ENCODE measurements around the gene EXOC2. TPM values are rescaled to one million over a fixed set of nuclear protein-coding genes. Genes with fewer than 3 reads are reported as not detected.

Gene EXOC2
- total RNA-seq, 2 donors from 2014 or later, result 28.1 to 35.0 TPM

DNA sequence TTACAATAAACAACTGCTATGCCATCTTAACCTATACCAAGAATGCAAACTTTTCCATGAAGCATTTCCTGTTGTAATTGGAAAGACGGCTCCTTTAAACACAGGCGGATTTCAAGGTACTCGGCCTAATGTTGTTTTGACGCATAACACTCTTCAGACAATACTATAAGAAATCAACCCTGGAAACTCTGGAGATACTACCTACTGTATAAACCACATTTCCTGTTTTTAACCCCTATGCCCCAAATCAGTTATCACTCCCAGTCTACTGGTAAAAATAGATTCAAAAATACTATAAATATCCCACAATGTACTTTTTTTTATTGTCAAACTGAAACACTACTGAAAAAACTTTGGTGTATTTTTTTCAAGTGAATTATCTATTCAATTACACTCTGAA is 183.3 kb downstream of the EXOC2 start:
- 94 to 100% methylated on average over 2 to 4 of the region's 4 CpGs for WGBS, 2 experiments (ENCODE audit: insufficient coverage in 1 of 2, insufficient read length in 1 of 2)

DNA sequence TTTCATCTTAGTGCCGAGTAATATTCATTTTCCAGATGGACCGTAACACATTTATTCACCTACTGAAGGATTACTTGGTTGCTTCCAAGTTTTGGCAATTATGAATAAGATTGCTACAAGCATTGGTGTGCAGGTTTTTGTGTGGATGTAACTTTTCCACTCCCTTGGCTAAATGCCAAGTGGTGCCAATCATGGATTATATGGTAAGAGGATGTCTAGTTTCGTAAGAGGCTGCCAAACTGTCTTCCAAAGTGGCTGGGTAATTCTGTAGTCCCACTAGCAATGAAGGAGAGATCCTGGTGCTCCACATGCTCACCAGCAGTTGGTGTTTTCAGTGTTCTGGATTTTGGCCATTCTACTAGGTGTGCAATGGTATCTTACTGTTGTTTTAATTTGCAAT is 184.3 kb downstream of the EXOC2 start:
- Mint-ChIP-seq H3K9me3 (no peaks in the 10 kb centered on the region), H3K27me3 (ENCODE audit: insufficient read depth) (no peaks in the 10 kb centered on the region), H3K36me3 (ENCODE audit: low read depth) (peaks cover 8% of the 10 kb centered on the region), H3K4me1 (no peaks in the 10 kb centered on the region), H3K27ac (no peak overlapping the region), H3K4me3 (no peak overlapping the region)
- no peak overlapping the region for H3K4me3 ChIP-seq (ENCODE audit: low read length)
- TF ChIP-seq, protein P1, sequence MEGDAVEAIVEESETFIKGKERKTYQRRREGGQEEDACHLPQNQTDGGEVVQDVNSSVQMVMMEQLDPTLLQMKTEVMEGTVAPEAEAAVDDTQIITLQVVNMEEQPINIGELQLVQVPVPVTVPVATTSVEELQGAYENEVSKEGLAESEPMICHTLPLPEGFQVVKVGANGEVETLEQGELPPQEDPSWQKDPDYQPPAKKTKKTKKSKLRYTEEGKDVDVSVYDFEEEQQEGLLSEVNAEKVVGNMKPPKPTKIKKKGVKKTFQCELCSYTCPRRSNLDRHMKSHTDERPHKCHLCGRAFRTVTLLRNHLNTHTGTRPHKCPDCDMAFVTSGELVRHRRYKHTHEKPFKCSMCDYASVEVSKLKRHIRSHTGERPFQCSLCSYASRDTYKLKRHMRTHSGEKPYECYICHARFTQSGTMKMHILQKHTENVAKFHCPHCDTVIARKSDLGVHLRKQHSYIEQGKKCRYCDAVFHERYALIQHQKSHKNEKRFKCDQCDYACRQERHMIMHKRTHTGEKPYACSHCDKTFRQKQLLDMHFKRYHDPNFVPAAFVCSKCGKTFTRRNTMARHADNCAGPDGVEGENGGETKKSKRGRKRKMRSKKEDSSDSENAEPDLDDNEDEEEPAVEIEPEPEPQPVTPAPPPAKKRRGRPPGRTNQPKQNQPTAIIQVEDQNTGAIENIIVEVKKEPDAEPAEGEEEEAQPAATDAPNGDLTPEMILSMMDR (conservative IDR thresholded peaks at IDR 0.05), result no peak
- no peak overlapping the region for H3K9ac ChIP-seq (ENCODE audit: extremely low read depth, low read length, poor library complexity, severe bottlenecking)
- no peaks in the 10 kb centered on the region for H3K4me1 ChIP-seq (ENCODE audit: control insufficient read depth, insufficient read depth, low read length)
- H3K9me3 ChIP-seq (ENCODE audit: control insufficient read depth, low read length), result no peaks in the 10 kb centered on the region
- H3K27me3 ChIP-seq (ENCODE audit: control insufficient read depth, insufficient read depth, low read length, poor library complexity, severe bottlenecking), result no peaks in the 10 kb centered on the region
- no peak overlapping the region for H3K27ac ChIP-seq (ENCODE audit: low read depth, low read length)
- H3K36me3 ChIP-seq (ENCODE audit: control insufficient read depth, insufficient read depth, low read length), result peaks cover 20% of the 10 kb centered on the region
- whole genome bisulfite sequencing, 2 experiments (ENCODE audit: insufficient coverage in 1 of 2, insufficient read length in 1 of 2), result 60 to 99% methylated on average over 1 to 3 of the region's 3 CpGs
- no peak for DNase-seq

More for the DNA sequence above, 183.3 kb downstream of the EXOC2 start:
- Mint-ChIP-seq H3K4me3 (no peak overlapping the region), H3K9me3 (no peaks in the 10 kb centered on the region), H3K27ac (no peak overlapping the region), H3K27me3 (ENCODE audit: insufficient read depth) (no peaks in the 10 kb centered on the region), H3K4me1 (no peaks in the 10 kb centered on the region), H3K36me3 (ENCODE audit: low read depth) (peaks cover 5% of the 10 kb centered on the region)
- H3K27ac ChIP-seq (ENCODE audit: low read depth, low read length), result no peak overlapping the region
- TF ChIP-seq, protein P1 (conservative IDR thresholded peaks at IDR 0.05), result no peak
- H3K36me3 ChIP-seq (ENCODE audit: control insufficient read depth, insufficient read depth, low read length), result peaks cover 17% of the 10 kb centered on the region
- DNase-seq, result no peak
- H3K9ac ChIP-seq (ENCODE audit: extremely low read depth, low read length, poor library complexity, severe bottlenecking), result no peak overlapping the region
- no peaks in the 10 kb centered on the region for H3K9me3 ChIP-seq (ENCODE audit: control insufficient read depth, low read length)
- H3K4me1 ChIP-seq (ENCODE audit: control insufficient read depth, insufficient read depth, low read length), result no peaks in the 10 kb centered on the region
- no peak overlapping the region for H3K4me3 ChIP-seq (ENCODE audit: low read length)
- H3K27me3 ChIP-seq (ENCODE audit: control insufficient read depth, insufficient read depth, low read length, poor library complexity, severe bottlenecking), result no peaks in the 10 kb centered on the region

DNA sequence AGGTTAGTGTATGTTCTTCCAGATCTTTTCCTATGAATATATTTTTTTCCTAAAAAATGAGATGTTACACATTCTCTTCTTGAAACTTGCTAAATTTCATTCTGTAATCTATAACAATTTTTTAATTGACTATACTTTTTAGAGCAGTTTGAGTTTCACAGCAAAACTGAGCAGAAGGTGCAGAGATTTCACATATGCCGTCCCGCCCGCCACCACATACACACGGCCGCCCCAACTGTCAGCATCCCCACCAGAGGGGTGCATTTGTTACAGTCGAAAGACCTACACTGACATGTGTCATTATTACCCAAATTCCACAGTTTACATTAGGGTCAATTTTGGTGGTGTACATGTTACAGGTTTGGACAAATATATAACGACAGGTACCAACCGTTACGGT is 184.9 kb downstream of the EXOC2 start:
- Mint-ChIP-seq H3K36me3 (ENCODE audit: low read depth) (peaks cover 8% of the 10 kb centered on the region), H3K27me3 (ENCODE audit: insufficient read depth) (no peaks in the 10 kb centered on the region), H3K27ac (no peak overlapping the region), H3K4me1 (no peaks in the 10 kb centered on the region), H3K4me3 (no peak overlapping the region), H3K9me3 (no peaks in the 10 kb centered on the region)
- Histone ChIP-seq H3K9ac (ENCODE audit: extremely low read depth, low read length, poor library complexity, severe bottlenecking) (no peak overlapping the region), H3K36me3 (ENCODE audit: control insufficient read depth, insufficient read depth, low read length) (peaks cover 19% of the 10 kb centered on the region), H3K27ac (ENCODE audit: low read depth, low read length) (no peak overlapping the region), H3K27me3 (ENCODE audit: control insufficient read depth, insufficient read depth, low read length, poor library complexity, severe bottlenecking) (no peaks in the 10 kb centered on the region), H3K4me3 (ENCODE audit: low read length) (no peak overlapping the region), H3K9me3 (ENCODE audit: control insufficient read depth, low read length) (no peaks in the 10 kb centered on the region), H3K4me1 (ENCODE audit: control insufficient read depth, insufficient read depth, low read length) (no peaks in the 10 kb centered on the region)
- WGBS, 2 experiments (ENCODE audit: insufficient coverage in 1 of 2, insufficient read length in 1 of 2), result 94 to 97% methylated on average over 5 to 9 of the region's 9 CpGs
- no peak for DNase-seq
- TF ChIP-seq, protein P1 (conservative IDR thresholded peaks at IDR 0.05), result no peak

All from endodermal cell (in vitro differentiated cells).